SU-DHL-6 (cell line): ENCODE results near the gene SLC13A5.
"Not testable (repeated sequence)": the region's sequence is repeated elsewhere in the genome, so short reads cannot be mapped to it uniquely, and the experiment has no call there.

Source experiments
- H2AFZ ChIP-seq: fragments of 200-600 bp; sonication (generic); 2 replicates; pipeline ENCODE4 v1.6.1; 2014; ENCODE audit warnings: low read depth, mild to moderate bottlenecking, moderate library complexity, mixed read lengths, antibody characterized with exemption, low read length; ENCODE audit not compliant: severe bottlenecking
- H3F3A ChIP-seq: fragments of 200-600 bp; shearing (Covaris generic); 2 replicates; pipeline ENCODE4 v1.6.0; 2016; ENCODE audit warnings: antibody characterized with exemption, mild to moderate bottlenecking; ENCODE audit not compliant: insufficient read depth
- H3K27ac ChIP-seq: fragments of 200-600 bp; sonication (generic); 2 replicates; pipeline ENCODE4 v1.5.1; 2016; ENCODE audit warnings: low read depth, mild to moderate bottlenecking, low read length, moderate library complexity, mixed read lengths
- H3K27me3 ChIP-seq: fragments of 200-600 bp; sonication (generic), shearing (Covaris generic); 2 replicates; pipeline ENCODE4 v1.6.0; 2014; ENCODE audit warnings: mild to moderate bottlenecking, low read length
- H3K36me3 ChIP-seq: fragments of 200-600 bp; sonication (generic); 2 replicates; pipeline ENCODE4 v1.6.1; 2014; ENCODE audit warnings: mild to moderate bottlenecking, low read length, mixed read lengths
- H3K4me2 ChIP-seq: fragments of 300-600, 200-600 bp; shearing (Covaris generic), sonication (generic); 2 replicates; pipeline ENCODE4 v1.6.0; 2014; ENCODE audit warnings: low read length, low read depth, mild to moderate bottlenecking; ENCODE audit not compliant: poor library complexity, severe bottlenecking
- H3K4me3 ChIP-seq: fragments of 200-600 bp; sonication (generic); 2 replicates; pipeline ENCODE4 v1.5.1; 2014; ENCODE audit warnings: antibody characterized with exemption, low read length, mild to moderate bottlenecking, mixed read lengths; ENCODE audit not compliant: insufficient read depth, poor library complexity, severe bottlenecking
- H3K79me2 ChIP-seq: fragments of 200-600 bp; sonication (generic); 2 replicates; pipeline ENCODE4 v1.6.1; 2014; ENCODE audit warnings: mild to moderate bottlenecking, low read length, moderate library complexity; ENCODE audit not compliant: insufficient read depth
- H3K9ac ChIP-seq: fragments of 200-600 bp; sonication (generic); 2 replicates; pipeline ENCODE4 v1.7.0; 2014; ENCODE audit warnings: mild to moderate bottlenecking, low read length
- H3K9me2 ChIP-seq: fragments of 200-600 bp; sonication (generic); replicated peaks from 2 replicates; pipeline ENCODE4 v1.6.1; 2014; ENCODE audit warnings: low read length; ENCODE audit not compliant: insufficient read depth
- H3K9me3 ChIP-seq: fragments of 200-600 bp; sonication (generic); 2 replicates; pipeline ENCODE4 v1.6.1; 2014; ENCODE audit warnings: low read length, mixed read lengths; ENCODE audit not compliant: insufficient read depth
- H4K20me1 ChIP-seq: fragments of 200-600 bp; sonication (generic); 2 replicates; pipeline ENCODE4 v1.6.1; 2014; ENCODE audit warnings: low read depth, mild to moderate bottlenecking, antibody characterized with exemption, low read length, moderate library complexity, mixed read lengths
- CTCF ChIP-seq: fragments of 200-600 bp; sonication (generic); IDR thresholded peaks from one replicate; pipeline ENCODE4 v1.5.1; 2017; ENCODE audit warnings: antibody characterized with exemption, mild to moderate bottlenecking, low read length, moderate library complexity; ENCODE audit not compliant: insufficient read depth, poor library complexity, severe bottlenecking
- EZH2phosphoT487 ChIP-seq: fragments of 200-600 bp; sonication (generic), shearing (Covaris generic); conservative IDR thresholded peaks from 2 replicates; pipeline ENCODE4 v1.6.1; 2018; ENCODE audit warnings: mild to moderate bottlenecking, antibody characterized with exemption, low read length, moderate library complexity, mixed read lengths

The SLC13A5 gene

GRCh38 chr17:6698004-6698403, 15.2 kb downstream of the SLC13A5 start:
- Histone ChIP-seq H3K9me2 (no peaks in the 10 kb centered on the region), H3K4me3 (no peak overlapping the region), H2AFZ (no peak overlapping the region), H3K36me3 (no peaks in the 10 kb centered on the region), H3K9ac (no peak overlapping the region), H3K4me2 (no peak overlapping the region), H3K9me3 (no peaks in the 10 kb centered on the region), H4K20me1 (no peaks in the 10 kb centered on the region), H3K27ac (no peak overlapping the region), H3K79me2 (no peaks in the 10 kb centered on the region), H3F3A (no peaks in the 10 kb centered on the region), H3K27me3 (no peaks in the 10 kb centered on the region)
- TF ChIP-seq CTCF (no peak), EZH2phosphoT487 (no peak)

GRCh38 chr17:6696906-6697305, 16.3 kb downstream of the SLC13A5 start:
- no peaks in the 10 kb centered on the region for H3K27me3 ChIP-seq
- no peak overlapping the region for H3K27ac ChIP-seq
- H4K20me1 ChIP-seq: no peaks in the 10 kb centered on the region
- TF ChIP-seq EZH2phosphoT487 (no peak), CTCF (no peak)
- H3K79me2 ChIP-seq: no peaks in the 10 kb centered on the region
- no peak overlapping the region for H2AFZ ChIP-seq
- no peaks in the 10 kb centered on the region for H3K9me3 ChIP-seq
- no peaks in the 10 kb centered on the region for H3K36me3 ChIP-seq
- no peak overlapping the region for H3K4me2 ChIP-seq
- H3F3A ChIP-seq: no peaks in the 10 kb centered on the region
- no peak overlapping the region for H3K9ac ChIP-seq
- no peaks in the 10 kb centered on the region for H3K9me2 ChIP-seq
- H3K4me3 ChIP-seq: no peak overlapping the region

- no peak overlapping the region for H3K27ac ChIP-seq
- H3K4me3 ChIP-seq: no peak overlapping the region
- no peaks in the 10 kb centered on the region for H3K9me3 ChIP-seq
- TF ChIP-seq CTCF (no peak), EZH2phosphoT487 (no peak)
- no peaks in the 10 kb centered on the region for H4K20me1 ChIP-seq
- H3K36me3 ChIP-seq: no peaks in the 10 kb centered on the region
- H3K27me3 ChIP-seq: no peaks in the 10 kb centered on the region
- no peak overlapping the region for H2AFZ ChIP-seq
- no peak overlapping the region for H3K4me2 ChIP-seq
- no peaks in the 10 kb centered on the region for H3K9me2 ChIP-seq
- no peaks in the 10 kb centered on the region for H3K79me2 ChIP-seq
- no peaks in the 10 kb centered on the region for H3F3A ChIP-seq
- no peak overlapping the region for H3K9ac ChIP-seq
Measured at GRCh38 chr17:6695565-6695964, 17.6 kb downstream of the SLC13A5 start.

GRCh38 chr17:6695051-6695450, 18.1 kb downstream of the SLC13A5 start:
- no peaks in the 10 kb centered on the region for H3K36me3 ChIP-seq
- no peak overlapping the region for H3K4me2 ChIP-seq
- no peaks in the 10 kb centered on the region for H3K9me3 ChIP-seq
- no peaks in the 10 kb centered on the region for H4K20me1 ChIP-seq
- H3F3A ChIP-seq: no peaks in the 10 kb centered on the region
- TF ChIP-seq CTCF (no peak), EZH2phosphoT487 (no peak)
- no peak overlapping the region for H3K9ac ChIP-seq
- H3K27ac ChIP-seq: no peak overlapping the region
- H3K4me3 ChIP-seq: no peak overlapping the region
- no peaks in the 10 kb centered on the region for H3K9me2 ChIP-seq
- no peaks in the 10 kb centered on the region for H3K79me2 ChIP-seq
- no peak overlapping the region for H2AFZ ChIP-seq
- no peaks in the 10 kb centered on the region for H3K27me3 ChIP-seq

GRCh38 chr17:6691958-6692357, 21.2 kb downstream of the SLC13A5 start:
- H3K27ac ChIP-seq, H3K9ac ChIP-seq, H4K20me1 ChIP-seq, H3K36me3 ChIP-seq, H2AFZ ChIP-seq, H3K79me2 ChIP-seq, H3K9me3 ChIP-seq, H3K4me2 ChIP-seq, H3K4me3 ChIP-seq, H3K9me2 ChIP-seq, H3K27me3 ChIP-seq, H3F3A ChIP-seq: not testable (repeated sequence)
